HepG2 (cell line): ENCODE measurements around the gene GNA12. TPM values are rescaled to one million over a fixed set of nuclear protein-coding genes. Genes with fewer than 3 reads are reported as not detected.

ENCODE experiments used
- ATAC-seq: fragments of 200-7000 bp; cut with Tn5 transposase; 3 replicates; pipeline ENCODE4 v1.9.1; 2020; ENCODE audit warnings: mild to moderate bottlenecking, moderate library complexity
- BruUV-seq: library from RNA; stranded (reverse); fragments of 400-500 nt; replicated peaks from 2 replicates; lab custom pipeline; 2021; lab: Mats Ljungman, UMichigan
- CTCF ChIA-PET: fragments of 300-600 bp; formaldehyde crosslinking; extraction: SDS; loops from one replicate; lab custom pipeline; 2021; ENCODE audit warnings: low total read pairs, inconsistent platforms, low intra/inter-chr PET ratio; lab: Yijun Ruan, JAX
- POLR2A ChIA-PET: fragments of 350-600 bp; sonication (Branson Sonifier 250); formaldehyde crosslinking; loops from one replicate; lab custom pipeline; 2020; ENCODE audit warnings: antibody characterized with exemption, inconsistent platforms; lab: Yijun Ruan, JAX
- DNase-seq: peaks from one replicate; pipeline ENCODE4 v3.0.0-alpha.2; 2015; ENCODE audit warnings: low spot score
- FAIRE-seq: peaks from 3 replicates; lab custom pipeline; 2011; peaks lifted over from hg19 to GRCh38; lab: Jason Lieb, UNC
- H2AFZ ChIP-seq: one replicate; pipeline ENCODE4 v1.6.1; 2011; ENCODE audit warnings: low read length, inconsistent platforms
- H3K27ac ChIP-seq: fragments of 300-600 bp; 3 replicates; pipeline ENCODE4 v1.8.0; 2011; ENCODE audit warnings: mixed run types, mild to moderate bottlenecking, mixed read lengths, low read length, inconsistent platforms; ENCODE audit not compliant: insufficient read depth; ENCODE audit errors: extremely low read length
- H3K27me3 ChIP-seq, 2 experiments: fragments of 200-600 bp in 1 of 2; 2 replicates in 1 of 2; 3 replicates in 1 of 2; pipeline versions ENCODE4 v1.6.0 to v1.8.0; 2011; ENCODE audit warnings: low read length in 2 of 2, mild to moderate bottlenecking in 2 of 2, moderate library complexity in 2 of 2, inconsistent platforms in 1 of 2; ENCODE audit not compliant: insufficient read depth in 2 of 2, control insufficient read depth in 1 of 2
- H3K36me3 ChIP-seq, 2 experiments: fragments of 200-600 bp in 1 of 2; replicated peaks in 1 of 2; 2 replicates in 1 of 2; 3 replicates in 1 of 2; pipeline versions ENCODE4 v1.5.1 to v1.8.0; 2011; ENCODE audit warnings: low read length in 2 of 2, inconsistent platforms in 1 of 2; ENCODE audit not compliant: insufficient read depth in 2 of 2, control insufficient read depth in 1 of 2
- H3K4me1 ChIP-seq: 2 replicates; pipeline ENCODE4 v1.5.1; 2012; ENCODE audit warnings: low read length, inconsistent platforms; ENCODE audit not compliant: insufficient read depth
- H3K4me2 ChIP-seq: 2 replicates; pipeline ENCODE4 v1.6.0; 2011; ENCODE audit warnings: low read depth, low read length, inconsistent platforms
- H3K4me3 ChIP-seq, 3 experiments: fragments of 200-600 bp in 1 of 3; sonication (generic), shearing (Covaris generic) in 1 of 3; replicated peaks in 1 of 3; 2 replicates each; pipeline ENCODE4 v1.5.1; 2011 to 2016; ENCODE audit warnings: low read length in 3 of 3, inconsistent platforms in 2 of 3, low read depth in 2 of 3, mild to moderate bottlenecking in 2 of 3, control low read depth in 1 of 3, mixed read lengths in 1 of 3; ENCODE audit not compliant: insufficient read depth in 1 of 3
- H3K79me2 ChIP-seq: one replicate; pipeline ENCODE4 v1.6.1; 2011; ENCODE audit warnings: low read length, inconsistent platforms; ENCODE audit not compliant: insufficient read depth
- H3K9ac ChIP-seq: 2 replicates; pipeline ENCODE4 v1.6.0; 2011; ENCODE audit warnings: mild to moderate bottlenecking, low read depth, low read length, inconsistent platforms; ENCODE audit not compliant: insufficient read depth
- H3K9me3 ChIP-seq: 2 replicates; pipeline ENCODE4 v1.5.1; 2012; ENCODE audit warnings: mild to moderate bottlenecking, low read length
- H4K20me1 ChIP-seq: 2 replicates; pipeline ENCODE4 v1.6.0; 2011; ENCODE audit warnings: inconsistent platforms, mild to moderate bottlenecking, low read length, moderate library complexity; ENCODE audit not compliant: insufficient read depth
- DRAP1 ChIP-seq: IDR thresholded peaks from 2 replicates; pipeline ENCODE4 v1.6.1; 2016; ENCODE audit warnings: missing genetic modification reagents, missing compliant biosample characterization
- HNRNPL ChIP-seq: fragments of 200-400 bp; formaldehyde crosslinking; IDR thresholded peaks from 2 replicates; pipeline ENCODE4 v1.6.1; 2017; ENCODE audit warnings: mild to moderate bottlenecking, low read depth, low read length
- KDM5A ChIP-seq: fragments of 200-600 bp; sonication (generic); IDR thresholded peaks from 2 replicates; pipeline ENCODE4 v1.7.0; 2018; ENCODE audit warnings: antibody characterized with exemption, mild to moderate bottlenecking, low read length, borderline replicate concordance
- KMT2B ChIP-seq: IDR thresholded peaks from 2 replicates; pipeline ENCODE4 v1.6.1; 2016; ENCODE audit warnings: missing genetic modification reagents, missing compliant biosample characterization
- MAZ ChIP-seq, 2 experiments: sonication (generic) in 1 of 2; formaldehyde crosslinking in 1 of 2; IDR thresholded peaks; 2 replicates each; pipeline versions ENCODE4 v1.5.0 to v1.6.1; 2012 to 2020; ENCODE audit warnings: low read depth in 2 of 2, mild to moderate bottlenecking in 2 of 2, borderline replicate concordance in 1 of 2, improper control_type of control experiment in 1 of 2, low read length in 1 of 2, missing genetic modification reagents in 1 of 2, moderate library complexity in 1 of 2
- MYC ChIP-seq: sonication (generic); formaldehyde crosslinking; IDR thresholded peaks from 2 replicates; pipeline ENCODE4 v1.9.0; 2021; ENCODE audit warnings: missing genetic modification reagents, borderline replicate concordance
- XBP1 ChIP-seq: sonication (generic); formaldehyde crosslinking; IDR thresholded peaks from 2 replicates; pipeline ENCODE4 v1.5.0; 2020; ENCODE audit warnings: missing genetic modification reagents
- YEATS4 ChIP-seq: sonication (generic); formaldehyde crosslinking; IDR thresholded peaks from 2 replicates; pipeline ENCODE4 v1.4.0; 2020; ENCODE audit warnings: missing genetic modification reagents, borderline replicate concordance
- ZFY ChIP-seq: sonication (generic); formaldehyde crosslinking; IDR thresholded peaks from 2 replicates; pipeline ENCODE4 v1.4.0; 2020; ENCODE audit warnings: missing genetic modification reagents
- ZNF251 ChIP-seq: sonication (generic); formaldehyde crosslinking; IDR thresholded peaks from 2 replicates; pipeline ENCODE4 v1.9.0; 2021; ENCODE audit warnings: mild to moderate bottlenecking, missing genetic modification reagents
- ZNF260 ChIP-seq: sonication (generic); formaldehyde crosslinking; IDR thresholded peaks from 2 replicates; pipeline ENCODE4 v1.4.0; 2020; ENCODE audit warnings: missing genetic modification reagents, low read depth, mild to moderate bottlenecking, borderline replicate concordance
- ZNF503 ChIP-seq: sonication (generic); formaldehyde crosslinking; IDR thresholded peaks from 2 replicates; pipeline ENCODE4 v1.4.0; 2020; ENCODE audit warnings: missing genetic modification reagents
- ZNF564 ChIP-seq: sonication (generic); formaldehyde crosslinking; IDR thresholded peaks from 2 replicates; pipeline ENCODE4 v1.8.1; 2023; ENCODE audit warnings: mild to moderate bottlenecking, missing genetic modification reagents
- ZNF737 ChIP-seq: sonication (generic); formaldehyde crosslinking; IDR thresholded peaks from 2 replicates; pipeline ENCODE4 v1.5.0; 2020; ENCODE audit warnings: missing genetic modification reagents, mild to moderate bottlenecking, borderline replicate concordance
- ZNF777 ChIP-seq: sonication (generic); formaldehyde crosslinking; IDR thresholded peaks from 2 replicates; pipeline ENCODE4 v1.4.0; 2020; ENCODE audit warnings: missing genetic modification reagents
- ZNF780A ChIP-seq: sonication (generic); formaldehyde crosslinking; IDR thresholded peaks from 2 replicates; pipeline ENCODE4 v1.8.0; 2022; ENCODE audit warnings: mild to moderate bottlenecking, missing genetic modification reagents, moderate library complexity
- ZNF878 ChIP-seq: sonication (generic); formaldehyde crosslinking; IDR thresholded peaks from 2 replicates; pipeline ENCODE4 v1.8.1; 2023; ENCODE audit warnings: mild to moderate bottlenecking, missing genetic modification reagents, moderate library complexity
- WGBS: methylation state at CpG from one replicate; pipeline ENCODE4 v1.1.6; 2017; ENCODE audit warnings: low lambda C conversion rate; 5-methylcytosine and 5-hydroxymethylcytosine counted together
- in situ Hi-C: cut with HindIII; loops from 2 replicates; pipeline ENCODE4 v1.10.0; 2017; ENCODE audit warnings: low pct_unique_long_range_greater_than_20kb; ENCODE audit not compliant: extremely low pct_ligation_motif_present
- intact Hi-C: fragments of 100-400 bp; cut with micrococcal nuclease; formaldehyde crosslinking; loops from one replicate; pipeline ENCODE4 v1.10.0; 2022; ENCODE audit not compliant: unreplicated experiment
- polyA plus RNA-seq, 8 experiments: library from polyadenylated mRNA; depleted of rRNA in 3 of 8; stranded (reverse) in 7 of 8; unstranded in 1 of 8; fragments of >200 nt; fragmentation: Illumina TruSeq in 4 of 8; extraction: Trizol in 4 of 8; gene quantifications; 2 replicates each; pipeline versions ENCODE4 v1.2.1 to v1.2.3, GENCODE V29; 2011 to 2016; ENCODE audit warnings: low read depth in 4 of 8, missing spikeins in 1 of 8, mixed read lengths in 1 of 8; ENCODE audit not compliant: insufficient read depth in 1 of 8
- total RNA-seq, 5 experiments: library from RNA; depleted of rRNA; stranded (reverse); fragments of >200 nt; fragmentation: Illumina TruSeq; extraction: Trizol; gene quantifications; 2 replicates each; pipeline ENCODE4 v1.2.3, GENCODE V29; 2016; ENCODE audit warnings: low read depth in 1 of 5
- TF ChIP-seq, protein P1 (sequence below): sonication (generic); formaldehyde crosslinking; IDR thresholded peaks from 2 replicates; pipeline ENCODE4 v1.4.0; 2020; ENCODE audit warnings: missing genetic modification reagents
- TF ChIP-seq, protein P2 (sequence below): sonication (generic); formaldehyde crosslinking; conservative IDR thresholded peaks from 2 replicates; pipeline ENCODE4 v1.8.1; 2023; ENCODE audit warnings: missing genetic modification reagents
- TF ChIP-seq, protein P3 (sequence below): IDR thresholded peaks from 2 replicates; pipeline ENCODE4 v1.6.1; 2012; ENCODE audit warnings: inconsistent platforms

The GNA12 gene
- total and polyA plus RNA-seq, 2 of the 13 experiments (the other 11 are each of a cell fraction or from before 2014, with no cell fraction given): 16.2 to 50.9 TPM

DNA sequence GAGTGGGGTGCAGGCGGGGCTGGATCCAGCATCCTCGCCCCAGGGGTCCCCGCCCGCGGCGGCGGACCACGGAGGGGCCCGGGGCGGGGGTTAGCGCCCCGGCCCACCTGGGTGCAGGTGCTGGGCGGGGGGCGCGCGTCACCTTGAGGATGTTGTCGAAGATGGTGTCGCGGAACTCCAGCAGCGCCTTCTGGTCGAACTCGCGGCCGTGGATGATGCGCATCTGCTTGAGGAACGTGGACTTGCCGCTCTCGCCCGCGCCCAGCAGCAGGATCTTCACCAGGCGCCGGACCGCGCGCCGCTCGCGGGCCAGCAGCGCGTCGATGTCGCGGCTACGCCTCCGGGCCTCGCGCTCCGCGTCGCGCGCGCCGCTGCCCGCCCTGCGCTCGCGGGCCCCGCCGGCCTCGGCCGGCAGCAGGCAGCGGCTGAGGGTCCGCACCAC is 376 bp downstream of the GNA12 start:
- Histone ChIP-seq H2AFZ (no peak overlapping the region), H4K20me1 (no peaks in the 10 kb centered on the region), H3K4me1 (peaks cover 71% of the 10 kb centered on the region), H3K36me3 (peaks cover 3 to 12% of the 10 kb centered on the region in 2 experiments; a peak in 4 of 5 replicates), H3K9ac (peak overlapping the region; percentile 84), H3K27me3 (no peaks in the 10 kb centered on the region), H3K4me2 (peak overlapping the region; percentile 91), H3K27ac (no peak overlapping the region), H3K4me3 (peak overlapping the region; percentile 76 to 86 (median 86)), H3K9me3 (no peaks in the 10 kb centered on the region), H3K79me2 (peaks cover 49% of the 10 kb centered on the region)
- FAIRE-seq (no peak), ATAC-seq (no peak), DNase-seq (no peak)
- BruUV-seq: no TSS peak
- intact Hi-C loops: loop anchor here (1.0 kb wide), 1 partner anchor 41 kb away; no protein-coding TSS in a partner anchor
- WGBS: 0% methylated on average over 1 of the region's 64 CpGs
- in situ Hi-C loops: no loop called here
- ChIA-PET CTCF (no interaction called here), POLR2A (interaction anchor here (1.1 kb wide), 1 partner anchor 33 kb away, joined by 4 read pairs; no protein-coding TSS in a partner anchor)
- no peak for TF ChIP-seq ZNF737
- TF ChIP-seq HNRNPL: no peak
- peak; percentile 20; the same call in 1 of the 2 replicates for TF ChIP-seq ZFY (CRISPR knock-in tag)
- TF ChIP-seq DRAP1 (CRISPR knock-in tag): no peak
- no peak for TF ChIP-seq ZNF503 (CRISPR knock-in tag)
- TF ChIP-seq MYC (CRISPR knock-in tag): peak; percentile 44; the same call in 1 of the 2 replicates
- no peak for TF ChIP-seq XBP1 (CRISPR knock-in tag)
- TF ChIP-seq ZNF564 (CRISPR knock-in tag): no peak
- TF ChIP-seq MAZ (IDR thresholded peaks at IDR 0.05; ENCODE audit: borderline replicate concordance, low read depth, low read length): no peak
- 0 out of 2 replicates have a peak, but pooled peaks have one; percentile 3 for TF ChIP-seq MAZ (CRISPR knock-in tag; IDR thresholded peaks at IDR 0.05; ENCODE audit: low read depth)
- peak; percentile 35; the same call in 1 of the 2 replicates for TF ChIP-seq ZNF777 (CRISPR knock-in tag)
- TF ChIP-seq, protein P1, sequence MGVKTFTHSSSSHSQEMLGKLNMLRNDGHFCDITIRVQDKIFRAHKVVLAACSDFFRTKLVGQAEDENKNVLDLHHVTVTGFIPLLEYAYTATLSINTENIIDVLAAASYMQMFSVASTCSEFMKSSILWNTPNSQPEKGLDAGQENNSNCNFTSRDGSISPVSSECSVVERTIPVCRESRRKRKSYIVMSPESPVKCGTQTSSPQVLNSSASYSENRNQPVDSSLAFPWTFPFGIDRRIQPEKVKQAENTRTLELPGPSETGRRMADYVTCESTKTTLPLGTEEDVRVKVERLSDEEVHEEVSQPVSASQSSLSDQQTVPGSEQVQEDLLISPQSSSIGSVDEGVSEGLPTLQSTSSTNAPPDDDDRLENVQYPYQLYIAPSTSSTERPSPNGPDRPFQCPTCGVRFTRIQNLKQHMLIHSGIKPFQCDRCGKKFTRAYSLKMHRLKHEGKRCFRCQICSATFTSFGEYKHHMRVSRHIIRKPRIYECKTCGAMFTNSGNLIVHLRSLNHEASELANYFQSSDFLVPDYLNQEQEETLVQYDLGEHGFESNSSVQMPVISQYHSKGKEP (CRISPR knock-in tag): no peak
- no peak for TF ChIP-seq KMT2B
- TF ChIP-seq, protein P2, sequence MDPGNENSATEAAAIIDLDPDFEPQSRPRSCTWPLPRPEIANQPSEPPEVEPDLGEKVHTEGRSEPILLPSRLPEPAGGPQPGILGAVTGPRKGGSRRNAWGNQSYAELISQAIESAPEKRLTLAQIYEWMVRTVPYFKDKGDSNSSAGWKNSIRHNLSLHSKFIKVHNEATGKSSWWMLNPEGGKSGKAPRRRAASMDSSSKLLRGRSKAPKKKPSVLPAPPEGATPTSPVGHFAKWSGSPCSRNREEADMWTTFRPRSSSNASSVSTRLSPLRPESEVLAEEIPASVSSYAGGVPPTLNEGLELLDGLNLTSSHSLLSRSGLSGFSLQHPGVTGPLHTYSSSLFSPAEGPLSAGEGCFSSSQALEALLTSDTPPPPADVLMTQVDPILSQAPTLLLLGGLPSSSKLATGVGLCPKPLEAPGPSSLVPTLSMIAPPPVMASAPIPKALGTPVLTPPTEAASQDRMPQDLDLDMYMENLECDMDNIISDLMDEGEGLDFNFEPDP (CRISPR knock-in tag): no peak
- TF ChIP-seq, protein P3, sequence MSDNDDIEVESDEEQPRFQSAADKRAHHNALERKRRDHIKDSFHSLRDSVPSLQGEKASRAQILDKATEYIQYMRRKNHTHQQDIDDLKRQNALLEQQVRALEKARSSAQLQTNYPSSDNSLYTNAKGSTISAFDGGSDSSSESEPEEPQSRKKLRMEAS: peak; percentile 29; the same call in 1 of the 2 replicates
- TF ChIP-seq YEATS4 (CRISPR knock-in tag): 0 out of 2 replicates have a peak, but pooled peaks have one; percentile 5
- TF ChIP-seq ZNF260 (CRISPR knock-in tag): no peak
- TF ChIP-seq KDM5A: no peak
- no peak for TF ChIP-seq ZNF878 (CRISPR knock-in tag)
- no peak for TF ChIP-seq ZNF780A (CRISPR knock-in tag)
- no peak for TF ChIP-seq ZNF251 (CRISPR knock-in tag)
